Measurements from ENCODE around the gene RIC8B.

DNA sequence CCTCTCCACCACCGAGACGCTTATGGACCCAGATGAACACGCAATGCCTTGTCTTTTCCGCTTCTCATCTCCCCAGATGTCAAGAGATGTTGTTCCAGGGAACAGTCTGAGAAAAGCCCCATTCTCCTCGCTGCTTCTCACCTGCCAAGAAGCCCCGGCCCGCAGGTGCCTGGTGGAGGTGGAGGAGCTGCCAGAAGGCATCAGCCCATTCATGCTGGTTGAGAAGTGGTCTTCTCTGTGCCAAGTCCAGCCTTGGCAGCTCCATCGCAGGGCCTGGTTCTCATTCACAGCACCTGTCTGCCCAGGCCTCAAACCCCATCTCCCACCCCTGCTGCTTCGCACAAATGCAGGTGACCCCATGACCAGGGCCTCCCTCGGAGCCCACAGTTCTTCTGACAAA, 139.0 kb downstream of the RIC8B start:
- TF ChIP-seq RAD21 (conservative IDR thresholded peaks at IDR 0.05 in 1 of 2, IDR thresholded peaks at IDR 0.05 in 1 of 2) = no peak
- TF ChIP-seq, protein P1, sequence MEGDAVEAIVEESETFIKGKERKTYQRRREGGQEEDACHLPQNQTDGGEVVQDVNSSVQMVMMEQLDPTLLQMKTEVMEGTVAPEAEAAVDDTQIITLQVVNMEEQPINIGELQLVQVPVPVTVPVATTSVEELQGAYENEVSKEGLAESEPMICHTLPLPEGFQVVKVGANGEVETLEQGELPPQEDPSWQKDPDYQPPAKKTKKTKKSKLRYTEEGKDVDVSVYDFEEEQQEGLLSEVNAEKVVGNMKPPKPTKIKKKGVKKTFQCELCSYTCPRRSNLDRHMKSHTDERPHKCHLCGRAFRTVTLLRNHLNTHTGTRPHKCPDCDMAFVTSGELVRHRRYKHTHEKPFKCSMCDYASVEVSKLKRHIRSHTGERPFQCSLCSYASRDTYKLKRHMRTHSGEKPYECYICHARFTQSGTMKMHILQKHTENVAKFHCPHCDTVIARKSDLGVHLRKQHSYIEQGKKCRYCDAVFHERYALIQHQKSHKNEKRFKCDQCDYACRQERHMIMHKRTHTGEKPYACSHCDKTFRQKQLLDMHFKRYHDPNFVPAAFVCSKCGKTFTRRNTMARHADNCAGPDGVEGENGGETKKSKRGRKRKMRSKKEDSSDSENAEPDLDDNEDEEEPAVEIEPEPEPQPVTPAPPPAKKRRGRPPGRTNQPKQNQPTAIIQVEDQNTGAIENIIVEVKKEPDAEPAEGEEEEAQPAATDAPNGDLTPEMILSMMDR (IDR thresholded peaks at IDR 0.05) = no peak
- TF ChIP-seq CHD2 (IDR thresholded peaks at IDR 0.05; ENCODE audit: low read length, partially characterized antibody) = no peak
- no peak for TF ChIP-seq POLR2A (IDR thresholded peaks at IDR 0.05; ENCODE audit: low read length)
- no peak for TF ChIP-seq EP300 (IDR thresholded peaks at IDR 0.05)
- no peak for TF ChIP-seq MYC (IDR thresholded peaks at IDR 0.05; ENCODE audit: borderline replicate concordance, low read length)
- no peak for TF ChIP-seq FOSL2 (IDR thresholded peaks at IDR 0.05)
- TF ChIP-seq FOSL2 (CRISPR knock-in tag; IDR thresholded peaks at IDR 0.05) = no peak
- TF ChIP-seq, protein P2, sequence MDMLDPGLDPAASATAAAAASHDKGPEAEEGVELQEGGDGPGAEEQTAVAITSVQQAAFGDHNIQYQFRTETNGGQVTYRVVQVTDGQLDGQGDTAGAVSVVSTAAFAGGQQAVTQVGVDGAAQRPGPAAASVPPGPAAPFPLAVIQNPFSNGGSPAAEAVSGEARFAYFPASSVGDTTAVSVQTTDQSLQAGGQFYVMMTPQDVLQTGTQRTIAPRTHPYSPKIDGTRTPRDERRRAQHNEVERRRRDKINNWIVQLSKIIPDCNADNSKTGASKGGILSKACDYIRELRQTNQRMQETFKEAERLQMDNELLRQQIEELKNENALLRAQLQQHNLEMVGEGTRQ (IDR thresholded peaks at IDR 0.05) = no peak
- TF ChIP-seq CHD4 (IDR thresholded peaks at IDR 0.05; ENCODE audit: borderline replicate concordance) = no peak
- TF ChIP-seq, protein P3, sequence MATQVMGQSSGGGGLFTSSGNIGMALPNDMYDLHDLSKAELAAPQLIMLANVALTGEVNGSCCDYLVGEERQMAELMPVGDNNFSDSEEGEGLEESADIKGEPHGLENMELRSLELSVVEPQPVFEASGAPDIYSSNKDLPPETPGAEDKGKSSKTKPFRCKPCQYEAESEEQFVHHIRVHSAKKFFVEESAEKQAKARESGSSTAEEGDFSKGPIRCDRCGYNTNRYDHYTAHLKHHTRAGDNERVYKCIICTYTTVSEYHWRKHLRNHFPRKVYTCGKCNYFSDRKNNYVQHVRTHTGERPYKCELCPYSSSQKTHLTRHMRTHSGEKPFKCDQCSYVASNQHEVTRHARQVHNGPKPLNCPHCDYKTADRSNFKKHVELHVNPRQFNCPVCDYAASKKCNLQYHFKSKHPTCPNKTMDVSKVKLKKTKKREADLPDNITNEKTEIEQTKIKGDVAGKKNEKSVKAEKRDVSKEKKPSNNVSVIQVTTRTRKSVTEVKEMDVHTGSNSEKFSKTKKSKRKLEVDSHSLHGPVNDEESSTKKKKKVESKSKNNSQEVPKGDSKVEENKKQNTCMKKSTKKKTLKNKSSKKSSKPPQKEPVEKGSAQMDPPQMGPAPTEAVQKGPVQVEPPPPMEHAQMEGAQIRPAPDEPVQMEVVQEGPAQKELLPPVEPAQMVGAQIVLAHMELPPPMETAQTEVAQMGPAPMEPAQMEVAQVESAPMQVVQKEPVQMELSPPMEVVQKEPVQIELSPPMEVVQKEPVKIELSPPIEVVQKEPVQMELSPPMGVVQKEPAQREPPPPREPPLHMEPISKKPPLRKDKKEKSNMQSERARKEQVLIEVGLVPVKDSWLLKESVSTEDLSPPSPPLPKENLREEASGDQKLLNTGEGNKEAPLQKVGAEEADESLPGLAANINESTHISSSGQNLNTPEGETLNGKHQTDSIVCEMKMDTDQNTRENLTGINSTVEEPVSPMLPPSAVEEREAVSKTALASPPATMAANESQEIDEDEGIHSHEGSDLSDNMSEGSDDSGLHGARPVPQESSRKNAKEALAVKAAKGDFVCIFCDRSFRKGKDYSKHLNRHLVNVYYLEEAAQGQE (IDR thresholded peaks at IDR 0.05) = no peak
- no peak for TF ChIP-seq ZNF302 (CRISPR knock-in tag; IDR thresholded peaks at IDR 0.05)
